ENCODE measurements around the gene NNMT.
"Not testable (repeated sequence)": the region's sequence is repeated elsewhere in the genome, so short reads cannot be mapped to it uniquely, and the experiment has no call there.

Gene NNMT

DNA sequence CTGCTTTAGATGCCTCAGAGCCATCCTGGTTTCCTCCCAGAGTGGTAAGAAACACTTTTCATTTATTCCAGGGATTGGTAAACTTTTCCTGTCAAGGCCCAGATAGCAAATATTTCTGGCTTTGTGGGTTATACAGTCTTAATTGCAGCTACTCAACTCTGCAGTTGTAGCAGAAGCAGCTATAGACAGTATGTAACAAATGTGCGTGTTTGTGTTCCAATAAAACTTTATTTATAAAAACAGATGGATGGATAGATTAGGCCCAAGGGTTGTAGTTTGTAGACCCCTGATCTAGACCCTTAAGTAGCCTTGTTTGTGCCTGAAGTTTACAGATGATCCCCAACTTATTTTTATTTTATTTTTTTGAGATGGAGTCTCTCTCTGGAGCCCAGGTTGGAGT, 17.9 kb downstream of the NNMT start:
- no peak for DNase-seq

- DNase-seq, result peak in 1 of 5 experiments; percentile 16
Measured at GRCh38 chr11:114315749-114316368, 19.7 kb downstream of the NNMT start.

DNA sequence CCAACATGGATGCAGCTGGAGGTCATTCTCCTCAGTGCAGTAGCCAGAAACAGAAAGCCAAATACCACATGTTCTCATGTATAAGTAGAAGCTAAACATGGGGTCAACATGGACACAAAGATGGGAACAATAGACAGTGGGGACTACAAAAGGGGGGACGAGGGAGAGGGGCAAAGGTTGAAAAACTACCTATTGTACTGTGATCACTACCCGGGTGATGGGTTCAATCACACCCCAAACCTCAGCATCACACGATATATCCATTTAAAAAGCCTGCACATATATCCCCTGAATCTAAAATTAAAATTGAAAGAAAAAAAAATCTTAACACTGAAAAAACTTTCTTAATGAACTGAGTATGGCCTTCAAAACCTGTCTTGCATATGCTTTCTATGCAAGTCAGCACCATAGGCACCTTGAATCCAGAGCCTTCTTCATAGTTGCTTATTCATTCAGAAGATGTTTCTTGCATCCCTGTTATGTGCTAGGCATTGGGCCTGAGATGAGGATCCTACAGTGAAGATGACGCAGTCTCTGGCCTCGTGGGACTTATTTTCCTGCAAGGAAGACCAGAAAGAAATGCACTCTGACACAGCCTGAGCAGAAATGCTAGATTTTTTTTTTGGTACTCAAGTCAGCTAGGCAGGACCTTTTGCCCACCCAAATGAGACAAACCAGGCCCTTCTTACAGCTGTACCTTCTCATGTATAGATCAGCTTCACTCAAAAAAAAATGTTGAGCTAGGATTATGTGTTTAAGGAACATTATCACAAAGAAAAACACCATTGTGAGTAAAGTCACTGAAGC, 21.0 kb downstream of the NNMT start:
- no peak for DNase-seq

DNA sequence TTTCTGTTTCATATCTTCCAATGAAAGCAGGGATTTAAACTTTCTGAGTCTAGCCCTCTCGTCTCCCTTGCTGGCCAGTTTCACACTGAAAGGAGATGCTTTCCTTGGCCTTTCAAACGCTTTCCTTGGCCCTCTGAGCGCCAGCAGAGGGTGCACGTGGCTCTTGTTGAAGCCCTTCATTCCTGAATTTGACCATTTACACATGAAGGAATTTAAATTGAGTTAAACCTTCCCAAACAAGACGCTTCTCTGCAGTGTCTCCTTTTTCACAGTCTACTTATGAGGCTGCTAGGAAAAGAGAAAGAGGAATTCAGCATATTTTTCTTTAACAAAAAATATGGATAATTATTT, 21.6 kb downstream of the NNMT start:
- DNase-seq, result no peak

- no peak for DNase-seq
Measured at GRCh38 chr11:114318361-114318760, 22.2 kb downstream of the NNMT start.

DNA sequence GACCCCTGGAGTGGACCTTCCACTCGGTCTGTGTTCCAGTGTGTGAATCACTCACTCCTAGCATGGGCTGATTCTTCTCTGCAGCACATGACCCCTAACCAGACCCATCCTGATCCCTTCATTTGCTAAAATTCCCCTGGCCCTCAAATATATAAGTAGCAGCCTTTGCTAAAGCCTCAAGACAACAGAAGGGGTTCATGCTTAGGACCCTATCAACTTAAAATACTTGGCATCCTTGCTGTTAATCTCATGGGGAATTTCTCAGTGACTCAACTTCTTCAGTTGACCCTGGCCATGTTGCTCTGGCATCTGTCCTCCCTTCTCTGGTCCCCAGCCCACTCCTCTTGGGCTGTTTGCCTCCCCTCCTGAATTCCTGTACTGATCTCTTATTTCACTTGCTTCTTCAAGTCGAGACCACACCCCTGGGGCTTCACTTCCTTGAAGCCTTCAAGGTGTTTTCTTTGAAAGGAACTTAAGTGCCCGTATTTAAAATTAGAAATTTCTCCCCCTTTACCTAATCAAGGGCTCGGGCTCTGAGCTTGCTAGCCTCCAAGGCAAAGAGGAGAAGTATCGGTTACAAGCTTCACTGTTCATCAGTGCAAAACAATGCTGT, 23.6 kb downstream of the NNMT start:
- DNase-seq, result no peak

DNA sequence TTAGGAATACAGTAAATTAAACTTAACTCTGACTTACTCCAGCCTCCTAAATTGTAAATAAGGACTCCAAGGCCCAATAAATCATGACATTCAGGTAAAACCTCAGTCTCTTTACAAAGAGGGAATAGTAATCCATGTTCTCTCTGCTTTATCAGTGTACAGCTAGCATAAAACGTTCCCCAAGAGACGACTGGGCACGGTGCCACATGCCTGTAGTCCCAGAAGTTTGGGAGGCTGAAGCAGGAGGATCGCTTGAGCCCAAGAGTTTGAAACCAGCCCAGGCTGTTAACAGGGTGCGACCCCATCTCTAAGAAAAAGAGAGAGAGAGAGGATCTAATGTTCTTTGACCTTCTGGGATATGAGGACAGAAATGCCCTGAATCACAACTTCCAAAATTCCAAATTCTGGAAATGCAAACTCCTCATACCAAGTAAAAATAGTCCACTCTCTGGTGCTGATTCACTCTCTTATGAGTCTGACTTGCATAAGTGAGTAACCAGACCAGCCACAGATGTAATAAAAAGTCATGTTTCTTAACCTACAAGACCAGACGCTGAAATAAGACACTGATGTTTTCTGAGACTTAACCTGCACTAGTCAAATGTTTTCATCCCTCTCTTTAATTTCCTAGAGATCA, 25.5 kb downstream of the NNMT start:
- no peak for DNase-seq

GRCh38 chr11:114322934-114323333, 26.7 kb downstream of the NNMT start:
- no peak for DNase-seq

DNA sequence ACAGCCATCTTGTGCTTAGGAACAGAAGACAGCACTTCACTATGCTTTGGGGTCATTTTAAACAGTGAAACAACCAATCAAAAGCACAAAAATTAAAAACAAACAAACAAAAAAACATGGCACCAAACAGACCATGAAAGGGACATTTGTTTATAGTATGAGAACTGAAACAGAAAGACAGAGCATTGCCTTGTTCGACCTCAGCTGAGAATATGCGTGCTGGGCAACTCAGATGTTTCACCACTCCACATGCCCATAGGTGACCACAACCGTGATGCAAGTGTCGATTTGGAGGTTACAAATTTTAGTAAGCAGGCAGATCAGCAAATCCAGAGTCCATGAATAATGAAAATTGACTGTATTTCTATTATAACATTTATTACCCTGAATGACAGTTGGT, 30.0 kb downstream of the NNMT start:
- no peak for DNase-seq

- no peak for DNase-seq
Measured at GRCh38 chr11:114326776-114327175, 30.6 kb downstream of the NNMT start.

GRCh38 chr11:114330373-114330772, 34.2 kb downstream of the NNMT start:
- no peak for DNase-seq

GRCh38 chr11:114340311-114341131, 44.3 kb downstream of the NNMT start:
- peak in 2 of 5 experiments; percentile 7 to 47 for DNase-seq

- DNase-seq, result not testable (repeated sequence)
Measured at GRCh38 chr11:114341667-114342066, 45.5 kb downstream of the NNMT start.

DNA sequence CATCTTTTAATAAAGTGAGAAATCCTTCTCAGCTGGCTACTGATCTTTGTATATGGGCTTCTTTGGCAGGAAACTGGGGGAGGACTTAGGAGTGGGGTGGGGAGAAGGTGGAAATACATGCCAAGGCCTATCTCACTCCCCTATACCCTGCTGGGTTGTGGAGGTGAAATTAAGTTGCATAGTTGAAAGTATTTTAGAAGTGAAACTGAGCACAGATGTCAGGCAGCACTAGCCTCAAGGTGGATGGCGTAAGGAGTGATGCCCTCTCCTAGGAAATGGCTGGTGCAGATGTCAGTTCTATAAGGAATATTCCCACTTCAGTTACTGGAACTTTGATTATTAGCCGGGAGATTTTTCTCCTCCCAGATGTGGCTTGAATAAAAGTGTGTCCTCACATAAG, 46.3 kb downstream of the NNMT start:
- no peak for DNase-seq

GRCh38 chr11:114343020-114343419, 46.8 kb downstream of the NNMT start:
- DNase-seq, result no peak

DNA sequence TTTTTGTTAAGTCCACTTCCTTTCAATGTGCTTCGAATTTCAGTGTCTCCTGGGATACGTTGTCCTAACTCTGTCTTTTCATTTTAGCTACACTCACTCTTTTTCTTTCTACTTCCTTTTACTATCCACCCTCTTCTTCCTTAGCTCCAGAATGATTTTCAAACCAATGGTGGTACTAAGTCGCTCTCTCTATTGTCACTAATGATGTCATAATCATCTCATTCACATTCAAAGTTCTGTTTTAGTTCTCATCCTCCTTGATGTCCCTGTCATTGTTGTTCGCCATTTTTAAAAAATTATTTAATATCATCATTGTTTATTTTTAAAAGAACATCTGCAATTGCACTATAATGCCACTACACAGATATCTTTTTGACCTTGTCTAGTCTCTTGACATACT, 47.3 kb downstream of the NNMT start:
- DNase-seq, result no peak

DNA sequence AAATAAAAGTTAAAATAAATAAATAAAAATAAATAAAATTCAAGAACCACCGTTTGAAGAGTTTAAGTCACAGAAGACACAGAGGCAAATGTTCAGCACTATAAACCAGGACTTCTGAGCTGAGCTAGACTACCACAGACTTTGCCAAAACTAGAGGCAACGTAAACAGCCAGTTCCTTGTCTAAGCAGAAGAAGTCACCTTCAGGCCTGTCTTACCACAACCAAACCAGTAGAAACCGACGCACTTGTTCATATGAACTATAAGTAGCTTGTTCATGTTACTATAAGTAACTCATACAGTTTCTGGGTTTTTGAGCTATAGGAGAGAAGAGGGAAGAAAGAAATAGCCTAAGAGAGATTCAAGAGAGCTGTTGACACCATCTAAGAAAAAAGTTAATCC, 48.3 kb downstream of the NNMT start:
- DNase-seq, result no peak

DNA sequence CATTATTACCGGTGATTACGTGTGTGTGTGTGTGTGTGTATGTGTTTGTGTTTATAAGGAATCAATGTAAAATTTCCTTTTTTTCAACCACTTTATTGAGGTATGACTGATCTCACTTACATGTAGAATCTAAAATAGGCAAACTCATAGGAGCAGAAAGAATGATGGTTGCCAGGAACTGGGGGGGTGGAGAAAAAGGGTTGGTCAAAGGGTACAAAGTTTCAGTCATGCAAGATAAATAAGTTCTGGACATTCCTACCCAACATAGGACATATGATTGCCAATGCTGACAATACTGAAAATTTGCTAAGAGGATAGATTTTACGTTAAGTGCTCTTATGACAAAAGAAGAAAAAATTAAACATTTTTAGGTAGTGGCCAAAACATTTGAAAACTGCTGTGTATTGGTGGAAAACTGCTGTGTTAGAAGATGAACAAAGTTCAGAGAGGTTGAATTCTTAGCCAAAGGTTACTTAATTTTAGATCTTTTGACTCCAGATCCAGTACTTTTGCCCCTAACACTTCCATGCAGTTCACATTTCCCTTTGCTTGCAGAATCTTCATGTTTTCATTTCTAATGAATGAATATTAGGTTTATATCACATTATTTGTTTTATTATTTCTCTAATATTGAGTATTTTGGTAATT, 49.5 kb downstream of the NNMT start:
- DNase-seq, result no peak

DNA sequence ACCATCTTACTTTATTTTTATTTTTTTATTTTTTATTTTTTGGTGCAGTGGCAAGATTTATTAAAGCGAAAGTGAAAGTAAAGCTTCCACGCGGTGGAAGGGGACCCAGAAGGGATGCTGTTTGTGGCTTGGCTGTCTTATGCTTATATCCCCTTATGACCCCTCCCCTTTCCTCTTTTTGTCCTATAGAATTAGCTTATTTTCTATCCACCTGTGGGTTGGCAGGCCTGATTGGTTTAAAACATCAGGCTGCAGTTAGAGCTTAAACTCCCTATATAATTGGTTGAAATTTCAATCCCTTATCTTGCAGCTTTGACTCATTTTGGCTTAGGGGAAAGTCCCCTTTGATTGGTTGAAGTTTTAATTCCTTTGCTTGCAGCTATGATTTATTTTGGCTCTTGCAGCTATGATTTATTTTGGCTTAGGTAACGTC, 50.5 kb downstream of the NNMT start:
- DNase-seq, result peak in 1 of 5 experiments; percentile 59

GRCh38 chr11:114348200-114349191, 52.3 kb downstream of the NNMT start:
- peak in 2 of 5 experiments; percentile 13 to 46 for DNase-seq

DNA sequence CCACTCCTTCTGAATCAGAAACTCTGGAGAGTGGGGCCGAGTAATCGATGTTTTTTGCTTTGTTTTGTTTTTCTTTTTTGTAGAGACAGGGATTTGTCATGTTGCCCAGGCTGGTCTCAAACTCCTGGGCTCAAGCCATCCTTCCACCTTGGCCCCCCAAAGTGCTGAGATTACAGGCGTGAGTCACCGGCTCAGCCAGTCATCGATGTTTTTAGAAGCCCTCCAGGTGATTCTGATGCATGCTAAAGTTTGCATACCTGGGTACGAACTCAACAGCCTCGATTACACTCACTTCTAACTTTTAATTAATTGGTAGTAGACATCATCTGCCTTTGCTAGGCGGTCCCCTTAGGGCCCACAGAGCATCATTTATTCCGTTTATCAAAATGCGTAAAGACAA, 53.8 kb downstream of the NNMT start:
- no peak for DNase-seq
